Lower leg skin (tissue), 4 donors: Measurements from ENCODE around the gene COL27A1. TPM values are rescaled to one million over a fixed set of nuclear protein-coding genes. Genes with fewer than 3 reads are reported as not detected.

Experiments
- DNase-seq, 2 donors: peaks; one replicate each; pipeline ENCODE4 v3.0.0-alpha.2; 2019; ENCODE audit warnings: low spot score in 2 of 2
- H3K4me3 ChIP-seq: fragments of 200-600 bp; sonication (generic); 2 replicates; pipeline ENCODE4 v1.5.1; 2017; ENCODE audit warnings: mild to moderate bottlenecking, low read depth; ENCODE audit not compliant: poor library complexity, severe bottlenecking
- POLR2A ChIP-seq, 2 donors: fragments of 450-650 bp; IDR thresholded peaks; one replicate each; pipeline ENCODE4 v1.6.1; 2016 to 2017; ENCODE audit warnings: antibody characterized with exemption in 2 of 2, mild to moderate bottlenecking in 1 of 2, moderate library complexity in 1 of 2
- WGBS, 2 donors: methylation state at CpG; one replicate each; pipeline ENCODE4 v1.1.5; 2018; 5-methylcytosine and 5-hydroxymethylcytosine counted together
- intact Hi-C: fragments of 100-400 bp; cut with DNase I; formaldehyde crosslinking; loops from one replicate; pipeline ENCODE4 v1.15.0; 2023; ENCODE audit warnings: low total_unique reads
- total RNA-seq, 4 donors: library from RNA; depleted of rRNA; stranded (reverse); fragments of >200 nt; gene quantifications; one replicate each; pipeline ENCODE4 v1.1.0, GENCODE V29; 2016
- TF ChIP-seq, protein P1 (sequence below), 3 donors: fragments of 450-650 bp; IDR thresholded peaks; one replicate each; pipeline ENCODE4 v1.5.1; 2016; ENCODE audit warnings: antibody characterized with exemption in 3 of 3, mild to moderate bottlenecking in 3 of 3, moderate library complexity in 2 of 3

COL27A1 gene
- total RNA-seq, 4 donors from 2014 or later, result 9.4 to 16.1 (median 12.3) TPM

DNA sequence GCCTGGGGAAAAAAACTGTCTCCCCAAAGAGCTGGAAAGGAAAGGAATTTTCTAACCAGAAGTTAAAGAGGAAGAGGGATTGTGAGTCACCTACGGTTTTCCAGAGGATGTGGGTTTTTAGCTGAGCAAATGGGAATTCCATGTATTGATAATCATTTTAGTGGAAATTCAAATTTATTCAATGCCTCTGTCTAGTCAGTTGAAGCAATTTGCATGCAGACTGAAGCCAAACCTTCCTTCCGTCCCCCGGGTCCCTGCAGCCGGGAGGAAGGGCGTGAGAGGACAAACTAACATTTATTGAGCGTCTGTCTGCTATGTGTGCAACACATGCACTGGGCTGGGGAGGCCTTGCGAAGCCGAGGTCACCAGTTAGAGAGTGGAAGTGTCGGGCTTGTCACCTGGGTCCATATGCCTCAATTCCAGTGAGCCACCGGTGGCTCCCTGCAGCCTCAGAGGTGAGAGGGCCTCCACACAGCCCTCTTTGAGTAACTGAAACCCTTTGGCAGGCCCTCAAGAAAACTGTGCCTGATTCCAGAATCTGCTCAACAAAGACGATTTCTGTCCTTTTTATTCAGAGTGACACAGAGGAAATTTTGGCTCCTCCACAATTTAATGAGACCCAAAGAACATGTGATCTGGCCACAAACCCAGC is 70.3 kb downstream of the COL27A1 start:
- no peak for DNase-seq
- intact Hi-C loops, result loop anchor here (10.0 kb wide), 1 partner anchor 51 kb away; no protein-coding TSS in a partner anchor
- 70 to 74% methylated on average over 11 of the region's 11 CpGs for WGBS, 2 donors
- TF ChIP-seq, protein P1, sequence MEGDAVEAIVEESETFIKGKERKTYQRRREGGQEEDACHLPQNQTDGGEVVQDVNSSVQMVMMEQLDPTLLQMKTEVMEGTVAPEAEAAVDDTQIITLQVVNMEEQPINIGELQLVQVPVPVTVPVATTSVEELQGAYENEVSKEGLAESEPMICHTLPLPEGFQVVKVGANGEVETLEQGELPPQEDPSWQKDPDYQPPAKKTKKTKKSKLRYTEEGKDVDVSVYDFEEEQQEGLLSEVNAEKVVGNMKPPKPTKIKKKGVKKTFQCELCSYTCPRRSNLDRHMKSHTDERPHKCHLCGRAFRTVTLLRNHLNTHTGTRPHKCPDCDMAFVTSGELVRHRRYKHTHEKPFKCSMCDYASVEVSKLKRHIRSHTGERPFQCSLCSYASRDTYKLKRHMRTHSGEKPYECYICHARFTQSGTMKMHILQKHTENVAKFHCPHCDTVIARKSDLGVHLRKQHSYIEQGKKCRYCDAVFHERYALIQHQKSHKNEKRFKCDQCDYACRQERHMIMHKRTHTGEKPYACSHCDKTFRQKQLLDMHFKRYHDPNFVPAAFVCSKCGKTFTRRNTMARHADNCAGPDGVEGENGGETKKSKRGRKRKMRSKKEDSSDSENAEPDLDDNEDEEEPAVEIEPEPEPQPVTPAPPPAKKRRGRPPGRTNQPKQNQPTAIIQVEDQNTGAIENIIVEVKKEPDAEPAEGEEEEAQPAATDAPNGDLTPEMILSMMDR (IDR thresholded peaks at IDR 0.05), result no peak
- no peak for TF ChIP-seq POLR2A (IDR thresholded peaks at IDR 0.05)
- no peak overlapping the region for H3K4me3 ChIP-seq

DNA sequence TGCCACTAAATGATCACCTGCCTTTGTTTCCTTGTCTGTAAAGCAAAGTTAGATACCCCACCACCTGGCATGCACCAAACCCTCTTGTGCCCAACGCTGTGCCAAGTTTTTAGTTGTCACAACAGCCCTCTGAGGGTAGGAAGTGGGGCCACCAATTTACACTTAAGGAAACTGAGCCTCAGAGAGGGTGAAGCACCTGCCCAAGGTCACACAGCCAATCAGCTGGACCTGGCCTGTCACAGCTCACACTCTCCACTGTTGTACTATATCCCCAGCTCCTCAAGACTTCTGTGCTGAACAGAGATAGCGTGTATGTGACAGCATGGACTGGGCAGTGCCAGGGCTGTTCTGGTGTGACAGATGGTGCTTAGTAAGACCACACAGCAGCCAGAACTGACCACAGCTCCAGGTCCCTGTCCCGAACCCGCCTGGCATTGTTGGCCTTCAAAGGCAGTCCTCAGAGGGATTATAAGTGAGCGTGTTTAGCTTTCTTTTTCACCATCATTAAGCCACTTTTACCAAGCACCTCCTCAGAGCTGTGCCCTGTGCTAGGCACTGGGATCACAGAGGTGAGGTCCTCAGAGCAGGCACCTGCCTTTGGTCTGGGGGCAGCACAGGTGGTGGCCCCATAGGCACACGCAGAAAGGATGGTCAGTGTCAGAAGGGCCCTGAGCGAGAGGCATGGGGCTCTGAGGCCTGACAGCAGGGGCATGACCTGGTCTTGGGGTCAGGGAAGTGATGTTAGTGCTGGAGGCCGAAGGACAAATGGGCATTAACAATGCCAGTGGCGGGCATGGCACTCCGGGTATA is 71.1 kb downstream of the COL27A1 start:
- DNase-seq, result no peak
- TF ChIP-seq, protein P1 (IDR thresholded peaks at IDR 0.05), result no peak
- TF ChIP-seq POLR2A (IDR thresholded peaks at IDR 0.05), result no peak
- WGBS, 2 donors, result 91 to 95% methylated on average over 10 of the region's 10 CpGs
- no peak overlapping the region for H3K4me3 ChIP-seq
- intact Hi-C loops, result loop anchor here (10.0 kb wide), 1 partner anchor 52 kb away; no protein-coding TSS in a partner anchor

DNA sequence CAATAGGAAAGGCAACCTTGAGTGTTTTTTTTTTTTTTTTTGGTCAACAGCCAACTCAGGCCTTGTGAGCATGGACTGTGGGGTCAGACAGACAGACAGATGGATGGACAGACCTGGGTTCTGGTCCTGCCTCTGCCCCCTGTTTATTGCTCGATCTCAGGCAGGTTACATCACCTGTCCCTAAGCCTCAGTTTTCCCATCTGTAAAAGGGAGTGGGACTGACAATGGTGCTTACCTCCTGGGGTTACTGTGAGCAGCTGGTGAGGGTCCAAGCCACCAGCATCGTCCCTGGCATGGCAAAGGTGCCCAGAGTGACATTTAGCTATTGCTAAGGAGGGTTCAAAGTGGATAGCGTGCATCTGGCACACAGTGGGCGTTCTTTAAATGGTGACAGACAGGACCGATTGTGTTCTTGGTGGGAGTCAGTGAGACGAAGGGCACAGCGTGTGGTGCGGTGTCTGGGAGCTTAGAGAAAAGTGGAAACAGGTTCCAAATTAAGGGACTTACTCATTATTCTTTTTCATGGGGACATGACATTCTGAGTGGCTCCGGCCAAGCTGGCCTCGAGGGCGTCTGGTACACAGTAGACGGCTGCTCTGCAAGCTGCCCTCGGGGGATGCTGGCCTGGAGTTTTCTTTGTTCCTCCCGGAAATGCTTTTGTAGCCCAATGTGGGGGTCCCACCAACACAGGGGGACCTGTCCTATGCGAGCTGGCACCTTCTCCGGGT is 72.1 kb downstream of the COL27A1 start:
- WGBS, 2 donors, result 81 to 84% methylated on average over 14 to 16 of the region's 16 CpGs

DNA sequence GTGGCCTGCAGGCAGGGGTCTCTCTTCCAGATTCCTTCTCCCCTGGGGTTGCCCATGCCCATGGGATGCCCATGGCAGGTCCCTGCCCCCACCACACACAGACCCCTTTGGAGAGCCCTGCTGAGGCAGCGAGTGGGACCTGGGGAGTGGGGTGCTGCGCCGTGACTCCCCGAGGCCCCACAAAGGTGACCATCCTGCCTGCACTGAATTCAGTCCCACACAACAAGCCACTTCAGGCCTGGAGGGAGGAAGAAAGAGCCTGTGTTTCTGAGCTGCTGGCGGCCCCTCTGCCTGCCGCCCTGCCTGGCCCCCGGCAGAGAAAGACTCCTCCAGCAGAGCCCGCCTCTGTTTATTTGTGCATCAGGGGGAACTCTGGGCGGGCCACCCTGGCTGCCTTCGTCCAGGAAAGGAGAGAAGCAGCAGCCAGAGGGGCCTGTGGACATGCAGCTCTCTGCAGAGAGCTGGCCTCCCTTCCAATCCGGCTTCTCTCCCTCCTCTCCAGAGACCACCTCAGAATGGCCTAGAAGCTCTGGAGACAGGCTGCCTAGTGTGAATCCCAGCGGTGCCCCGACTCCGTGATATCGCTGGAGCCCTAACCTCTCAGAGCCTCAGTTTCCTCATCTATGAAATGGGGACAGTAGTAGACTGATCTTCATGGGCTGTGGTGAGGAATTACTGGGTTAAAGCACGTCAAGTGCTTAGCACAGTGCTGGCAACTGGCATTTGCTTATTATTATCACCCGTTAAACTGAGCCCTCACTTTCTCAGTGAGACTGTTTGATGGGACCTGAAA is 72.9 kb downstream of the COL27A1 start:
- no peak for TF ChIP-seq POLR2A (IDR thresholded peaks at IDR 0.05)
- TF ChIP-seq, protein P1 (IDR thresholded peaks at IDR 0.05), result no peak
- H3K4me3 ChIP-seq, result no peak overlapping the region
- 83 to 92% methylated on average over 14 to 17 of the region's 17 CpGs for WGBS, 2 donors
- no peak for DNase-seq
- intact Hi-C loops, result loop anchor here (10.0 kb wide), 1 partner anchor 53 kb away; no protein-coding TSS in a partner anchor

More for the DNA sequence above, 72.1 kb downstream of the COL27A1 start:
- H3K4me3 ChIP-seq, result no peak overlapping the region
- no peak for DNase-seq
- intact Hi-C loops, result loop anchor here (10.0 kb wide), 1 partner anchor 53 kb away; no protein-coding TSS in a partner anchor
- no peak for TF ChIP-seq POLR2A (IDR thresholded peaks at IDR 0.05)
- TF ChIP-seq, protein P1 (IDR thresholded peaks at IDR 0.05), result no peak

DNA sequence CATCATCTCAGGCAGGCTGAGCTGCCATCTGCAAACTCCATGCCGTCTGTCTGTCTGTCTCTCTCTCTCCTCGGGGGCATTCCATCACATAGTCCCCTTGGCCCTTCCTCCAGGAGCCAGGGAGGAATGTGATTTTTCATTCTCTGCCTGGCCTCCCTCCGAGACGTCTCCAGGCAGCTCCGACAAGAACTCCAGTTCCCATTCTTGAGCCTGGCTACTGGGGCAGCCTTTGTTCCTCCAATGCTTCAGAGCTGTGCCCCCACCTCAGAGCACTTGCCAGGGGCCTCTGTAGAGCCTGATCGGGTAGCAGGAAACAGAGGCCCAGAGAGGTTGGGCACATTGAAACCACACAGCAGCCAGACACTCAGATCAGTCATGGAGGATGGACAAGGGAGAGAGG is 74.0 kb downstream of the COL27A1 start:
- no peak overlapping the region for H3K4me3 ChIP-seq
- DNase-seq, result no peak
- 80 to 86% methylated on average over 6 of the region's 6 CpGs for WGBS, 2 donors
- intact Hi-C loops, result loop anchor here (10.0 kb wide), 1 partner anchor 54 kb away; no protein-coding TSS in a partner anchor
- TF ChIP-seq POLR2A (IDR thresholded peaks at IDR 0.05), result no peak
- TF ChIP-seq, protein P1 (IDR thresholded peaks at IDR 0.05), result no peak
